Stimulated activated memory B cell treated with anti-CD40 and anti-IgM and Interleukin-4, amounts not matched to agents 10 μg/mL and 1 μg/mL and 100 μg/mL, for 72 hours (primary cell): ENCODE measurements around the gene XXYLT1.
"Not testable (repeated sequence)": the region's sequence is repeated elsewhere in the genome, so short reads cannot be mapped to it uniquely, and the experiment has no call there.

ENCODE experiments used
- ATAC-seq: fragments of 150-1000 bp; cut with Tn5 transposase; 2 replicates; pipeline ENCODE4 v1.10.0; 2021
- H3K27ac Mint-ChIP-seq: one replicate; pipeline ENCODE4 v1.8.0; 2022; ENCODE audit warnings: mild to moderate bottlenecking, mixed read lengths
- H3K27me3 Mint-ChIP-seq: one replicate; pipeline ENCODE4 v1.8.0; 2022; ENCODE audit warnings: mixed read lengths
- H3K36me3 Mint-ChIP-seq: one replicate; pipeline ENCODE4 v1.8.0; 2022; ENCODE audit warnings: mixed read lengths
- H3K4me1 Mint-ChIP-seq: one replicate; pipeline ENCODE4 v1.8.0; 2022; ENCODE audit warnings: mixed read lengths
- H3K4me3 Mint-ChIP-seq: one replicate; pipeline ENCODE4 v1.8.0; 2022; ENCODE audit warnings: mild to moderate bottlenecking, moderate library complexity, mixed read lengths
- H3K9me3 Mint-ChIP-seq: one replicate; pipeline ENCODE4 v1.8.0; 2022; ENCODE audit warnings: mixed read lengths

XXYLT1 gene

GRCh38 chr3:195227871-195228270, 43.1 kb downstream of the XXYLT1 start:
- ATAC-seq, result no peak
- no peak overlapping the region for H3K4me3 Mint-ChIP-seq
- peaks cover 10% of the 10 kb centered on the region for H3K36me3 Mint-ChIP-seq
- no peaks in the 10 kb centered on the region for H3K9me3 Mint-ChIP-seq
- H3K27me3 Mint-ChIP-seq, result no peaks in the 10 kb centered on the region
- no peak overlapping the region for H3K27ac Mint-ChIP-seq
- peaks cover 14% of the 10 kb centered on the region for H3K4me1 Mint-ChIP-seq

GRCh38 chr3:195226900-195227447, 44.0 kb downstream of the XXYLT1 start:
- H3K4me1 Mint-ChIP-seq, result peaks cover 14% of the 10 kb centered on the region
- no peaks in the 10 kb centered on the region for H3K9me3 Mint-ChIP-seq
- peaks cover 10% of the 10 kb centered on the region for H3K36me3 Mint-ChIP-seq
- peak; percentile 50 for ATAC-seq
- no peak overlapping the region for H3K4me3 Mint-ChIP-seq
- H3K27ac Mint-ChIP-seq, result peak overlapping the region; percentile 0
- no peaks in the 10 kb centered on the region for H3K27me3 Mint-ChIP-seq

- Mint-ChIP-seq H3K4me1 (peaks cover 14% of the 10 kb centered on the region), H3K9me3 (no peaks in the 10 kb centered on the region), H3K27ac (peak overlapping the region; percentile 0), H3K36me3 (peaks cover 10% of the 10 kb centered on the region), H3K4me3 (no peak overlapping the region), H3K27me3 (no peaks in the 10 kb centered on the region)
- no peak for ATAC-seq
Observed at GRCh38 chr3:195226445-195226844, 44.5 kb downstream of the XXYLT1 start.

- Mint-ChIP-seq H3K27ac (no peak overlapping the region), H3K27me3 (no peaks in the 10 kb centered on the region), H3K4me3 (no peak overlapping the region), H3K36me3 (peaks cover 19% of the 10 kb centered on the region), H3K9me3 (no peaks in the 10 kb centered on the region), H3K4me1 (peaks cover 14% of the 10 kb centered on the region)
- no peak for ATAC-seq
Observed at GRCh38 chr3:195224980-195225580, 45.9 kb downstream of the XXYLT1 start.

GRCh38 chr3:195224156-195224979, 46.6 kb downstream of the XXYLT1 start:
- no peak overlapping the region for H3K4me3 Mint-ChIP-seq
- no peak overlapping the region for H3K27ac Mint-ChIP-seq
- ATAC-seq, result no peak
- H3K36me3 Mint-ChIP-seq, result peaks cover 19% of the 10 kb centered on the region
- H3K27me3 Mint-ChIP-seq, result no peaks in the 10 kb centered on the region
- H3K4me1 Mint-ChIP-seq, result peaks cover 14% of the 10 kb centered on the region
- no peaks in the 10 kb centered on the region for H3K9me3 Mint-ChIP-seq

- peaks cover 19% of the 10 kb centered on the region for H3K36me3 Mint-ChIP-seq
- no peak for ATAC-seq
- no peaks in the 10 kb centered on the region for H3K9me3 Mint-ChIP-seq
- H3K27me3 Mint-ChIP-seq, result no peaks in the 10 kb centered on the region
- H3K4me1 Mint-ChIP-seq, result peaks cover 6% of the 10 kb centered on the region
- no peak overlapping the region for H3K27ac Mint-ChIP-seq
- H3K4me3 Mint-ChIP-seq, result no peak overlapping the region
Observed at GRCh38 chr3:195221876-195222617, 48.9 kb downstream of the XXYLT1 start.

- H3K4me1 Mint-ChIP-seq, result no peaks in the 10 kb centered on the region
- H3K36me3 Mint-ChIP-seq, result peaks cover 16% of the 10 kb centered on the region
- H3K4me3 Mint-ChIP-seq, result no peak overlapping the region
- no peaks in the 10 kb centered on the region for H3K27me3 Mint-ChIP-seq
- H3K27ac Mint-ChIP-seq, result no peak overlapping the region
- no peaks in the 10 kb centered on the region for H3K9me3 Mint-ChIP-seq
- ATAC-seq, result no peak
Observed at GRCh38 chr3:195221015-195221853, 49.7 kb downstream of the XXYLT1 start.

- ATAC-seq, result no peak
- H3K9me3 Mint-ChIP-seq, result no peaks in the 10 kb centered on the region
- H3K27me3 Mint-ChIP-seq, result no peaks in the 10 kb centered on the region
- H3K36me3 Mint-ChIP-seq, result peaks cover 9% of the 10 kb centered on the region
- no peaks in the 10 kb centered on the region for H3K4me1 Mint-ChIP-seq
- no peak overlapping the region for H3K4me3 Mint-ChIP-seq
- no peak overlapping the region for H3K27ac Mint-ChIP-seq
Observed at GRCh38 chr3:195219351-195220230, 51.4 kb downstream of the XXYLT1 start.

- H3K27me3 Mint-ChIP-seq, H3K36me3 Mint-ChIP-seq, H3K27ac Mint-ChIP-seq, ATAC-seq, H3K9me3 Mint-ChIP-seq, H3K4me3 Mint-ChIP-seq, H3K4me1 Mint-ChIP-seq: not testable (repeated sequence)
Observed at GRCh38 chr3:195218331-195218730, 52.6 kb downstream of the XXYLT1 start.

GRCh38 chr3:195215576-195215975, 55.4 kb downstream of the XXYLT1 start:
- not testable (repeated sequence) for H3K36me3 Mint-ChIP-seq, H3K27ac Mint-ChIP-seq, H3K9me3 Mint-ChIP-seq, H3K4me3 Mint-ChIP-seq, H3K4me1 Mint-ChIP-seq, H3K27me3 Mint-ChIP-seq, ATAC-seq

GRCh38 chr3:195214381-195214780, 56.6 kb downstream of the XXYLT1 start:
- no peak for ATAC-seq

GRCh38 chr3:195213639-195214315, 57.2 kb downstream of the XXYLT1 start:
- H3K4me3 Mint-ChIP-seq, result no peak overlapping the region
- no peaks in the 10 kb centered on the region for H3K27me3 Mint-ChIP-seq
- peaks cover 14% of the 10 kb centered on the region for H3K4me1 Mint-ChIP-seq
- no peaks in the 10 kb centered on the region for H3K9me3 Mint-ChIP-seq
- H3K36me3 Mint-ChIP-seq, result peaks cover 6% of the 10 kb centered on the region
- ATAC-seq, result no peak
- no peak overlapping the region for H3K27ac Mint-ChIP-seq

More at GRCh38 chr3:195214381-195214780, 56.6 kb downstream of the XXYLT1 start:
- no peaks in the 10 kb centered on the region for H3K9me3 Mint-ChIP-seq
- no peaks in the 10 kb centered on the region for H3K27me3 Mint-ChIP-seq
- peaks cover 8% of the 10 kb centered on the region for H3K4me1 Mint-ChIP-seq
- no peak overlapping the region for H3K4me3 Mint-ChIP-seq
- H3K36me3 Mint-ChIP-seq, result peaks cover 6% of the 10 kb centered on the region
- H3K27ac Mint-ChIP-seq, result no peak overlapping the region

- Mint-ChIP-seq H3K27ac (no peak overlapping the region), H3K36me3 (peaks cover 6% of the 10 kb centered on the region), H3K9me3 (no peaks in the 10 kb centered on the region), H3K4me3 (no peak overlapping the region), H3K27me3 (no peaks in the 10 kb centered on the region), H3K4me1 (peaks cover 23% of the 10 kb centered on the region)
- no peak for ATAC-seq
Observed at GRCh38 chr3:195212749-195213375, 58.1 kb downstream of the XXYLT1 start.
